Neural progenitor cell (in vitro differentiated cells): ENCODE data around the gene FAM117B. TPM values are rescaled to one million over a fixed set of nuclear protein-coding genes. Genes with fewer than 3 reads are reported as not detected.

Experiments used
- DNase-seq: peaks from one replicate; pipeline ENCODE4 v3.0.0-alpha.2; 2016; ENCODE audit warnings: low spot score
- H2AFZ ChIP-seq: fragments of 200-600 bp; sonication (generic); replicated peaks from 2 replicates; pipeline ENCODE4 v1.6.1; 2016; ENCODE audit warnings: antibody characterized with exemption
- H3F3A ChIP-seq: fragments of 200-600 bp; sonication (generic); 2 replicates; pipeline ENCODE4 v1.6.1; 2016; ENCODE audit warnings: antibody characterized with exemption, low read depth
- H3K27ac ChIP-seq: fragments of 200-600 bp; sonication (generic); 2 replicates; pipeline ENCODE4 v1.5.1; 2016; ENCODE audit warnings: mild to moderate bottlenecking
- H3K27me3 ChIP-seq: fragments of 200-600 bp; sonication (generic); 2 replicates; pipeline ENCODE4 v1.6.1; 2016; ENCODE audit warnings: mild to moderate bottlenecking, moderate library complexity
- H3K36me3 ChIP-seq: fragments of 200-600 bp; sonication (generic); 2 replicates; pipeline ENCODE4 v1.5.1; 2016
- H3K4me1 ChIP-seq: fragments of 200-600 bp; sonication (generic); 2 replicates; pipeline ENCODE4 v1.6.1; 2016; ENCODE audit warnings: mixed run types
- H3K4me2 ChIP-seq: fragments of 200-600 bp; sonication (generic); 2 replicates; pipeline ENCODE4 v1.6.1; 2016
- H3K4me3 ChIP-seq: fragments of 200-600 bp; sonication (generic); 2 replicates; pipeline ENCODE4 v1.5.1; 2016
- H3K79me2 ChIP-seq: fragments of 200-600 bp; sonication (generic); 2 replicates; pipeline ENCODE4 v1.6.1; 2016; ENCODE audit warnings: low read depth
- H3K9ac ChIP-seq: fragments of 200-600 bp; sonication (generic); 2 replicates; pipeline ENCODE4 v1.6.1; 2016
- H3K9me3 ChIP-seq: fragments of 200-600 bp; sonication (generic); 2 replicates; pipeline ENCODE4 v1.5.1; 2016; ENCODE audit warnings: low read depth
- H4K20me1 ChIP-seq: fragments of 200-600 bp; sonication (generic); 2 replicates; pipeline ENCODE4 v1.6.1; 2016; ENCODE audit warnings: low read depth
- H3K27ac Mint-ChIP-seq: 3 replicates; pipeline ENCODE4 v1.8.0; 2021; ENCODE audit warnings: mixed read lengths
- H3K27me3 Mint-ChIP-seq: 2 replicates; pipeline ENCODE4 v1.8.0; 2022; ENCODE audit warnings: low read depth, mild to moderate bottlenecking, inconsistent platforms, moderate library complexity, mixed read lengths; ENCODE audit not compliant: insufficient read depth
- H3K36me3 Mint-ChIP-seq: 3 replicates; pipeline ENCODE4 v1.8.0; 2021; ENCODE audit warnings: mixed read lengths
- H3K4me1 Mint-ChIP-seq: 3 replicates; pipeline ENCODE4 v1.8.0; 2021; ENCODE audit warnings: mixed read lengths
- H3K4me3 Mint-ChIP-seq: 3 replicates; pipeline ENCODE4 v1.8.0; 2021; ENCODE audit warnings: mild to moderate bottlenecking, moderate library complexity, mixed read lengths
- H3K9me3 Mint-ChIP-seq: 3 replicates; pipeline ENCODE4 v1.8.0; 2020; ENCODE audit warnings: mixed read lengths
- CTCF ChIP-seq: fragments of 200-600 bp; sonication (generic); IDR thresholded peaks from 2 replicates; pipeline ENCODE4 v1.5.1; 2017; ENCODE audit warnings: antibody characterized with exemption, mild to moderate bottlenecking
- EZH2 ChIP-seq: fragments of 200-600 bp; sonication (generic); IDR thresholded peaks from 2 replicates; pipeline ENCODE4 v1.6.1; 2017; ENCODE audit warnings: antibody characterized with exemption, mild to moderate bottlenecking, moderate library complexity
- EZH2phosphoT487 ChIP-seq: fragments of 200-600 bp; sonication (generic); IDR thresholded peaks from 2 replicates; pipeline ENCODE4 v1.6.1; 2017; ENCODE audit warnings: antibody characterized with exemption
- total RNA-seq: library from RNA; depleted of rRNA; stranded (reverse); fragments of >200 nt; gene quantifications from 2 replicates; pipeline ENCODE4 v1.2.3, GENCODE V29; 2015; ENCODE audit warnings: low replicate concordance

The FAM117B gene
- total RNA-seq, 1 donor from 2014 or later: 17.5 TPM

- peaks cover 18% of the 10 kb centered on the region for H3K4me1 Mint-ChIP-seq
- no peak overlapping the region for H3K4me2 ChIP-seq
- H3K36me3 ChIP-seq: no peaks in the 10 kb centered on the region
- H3K27ac ChIP-seq: no peak overlapping the region
- no peaks in the 10 kb centered on the region for H3K27me3 ChIP-seq
- H3K9me3 Mint-ChIP-seq: peaks cover 11% of the 10 kb centered on the region
- DNase-seq: no peak
- H3K4me3 Mint-ChIP-seq: no peak overlapping the region
- no peak overlapping the region for H3K9ac ChIP-seq
- H3K27me3 Mint-ChIP-seq: peaks cover 6% of the 10 kb centered on the region
- H2AFZ ChIP-seq: no peak overlapping the region
- H3K27ac Mint-ChIP-seq: no peak overlapping the region
- H4K20me1 ChIP-seq: peaks cover 76% of the 10 kb centered on the region
- H3K4me3 ChIP-seq: no peak overlapping the region
- peaks cover 92% of the 10 kb centered on the region for H3K79me2 ChIP-seq
- H3F3A ChIP-seq: no peaks in the 10 kb centered on the region
- no peak for TF ChIP-seq EZH2
- TF ChIP-seq CTCF: no peak
- TF ChIP-seq EZH2phosphoT487: no peak
- H3K4me1 ChIP-seq: peaks cover 11% of the 10 kb centered on the region
- no peaks in the 10 kb centered on the region for H3K9me3 ChIP-seq
- peaks cover 26% of the 10 kb centered on the region for H3K36me3 Mint-ChIP-seq
Measured at GRCh38 chr2:202638721-202639120, 4.0 kb downstream of the FAM117B start.

- peaks cover 27% of the 10 kb centered on the region for H3K36me3 Mint-ChIP-seq
- no peak for TF ChIP-seq EZH2
- TF ChIP-seq EZH2phosphoT487: no peak
- no peak for TF ChIP-seq CTCF
- H3K27me3 Mint-ChIP-seq: peaks cover 6% of the 10 kb centered on the region
- Histone ChIP-seq H3K4me1 (peaks cover 6% of the 10 kb centered on the region), H3K27ac (no peak overlapping the region), H3K4me3 (no peak overlapping the region), H2AFZ (no peak overlapping the region), H3K9me3 (no peaks in the 10 kb centered on the region), H3F3A (no peaks in the 10 kb centered on the region), H3K9ac (no peak overlapping the region), H3K36me3 (no peaks in the 10 kb centered on the region), H3K4me2 (no peak overlapping the region), H3K79me2 (peaks cover 92% of the 10 kb centered on the region), H4K20me1 (peaks cover 81% of the 10 kb centered on the region), H3K27me3 (no peaks in the 10 kb centered on the region)
- no peak for DNase-seq
- H3K27ac Mint-ChIP-seq: no peak overlapping the region
- H3K4me3 Mint-ChIP-seq: no peak overlapping the region
- peaks cover 11% of the 10 kb centered on the region for H3K9me3 Mint-ChIP-seq
- peaks cover 13% of the 10 kb centered on the region for H3K4me1 Mint-ChIP-seq
Measured at GRCh38 chr2:202639231-202639630, 4.5 kb downstream of the FAM117B start.

- H3K4me3 ChIP-seq: no peak overlapping the region
- H3K4me3 Mint-ChIP-seq: no peak overlapping the region
Measured at GRCh38 chr2:202642567-202642966, 7.8 kb downstream of the FAM117B start.

More at GRCh38 chr2:202642567-202642966, 7.8 kb downstream of the FAM117B start:
- H3K27me3 Mint-ChIP-seq: no peaks in the 10 kb centered on the region
- Histone ChIP-seq H3K4me1 (peaks cover 4% of the 10 kb centered on the region), H3K79me2 (peaks cover 100% of the 10 kb centered on the region), H3K9ac (no peak overlapping the region), H4K20me1 (peaks cover 91% of the 10 kb centered on the region), H2AFZ (no peak overlapping the region), H3K27ac (no peak overlapping the region), H3K27me3 (no peaks in the 10 kb centered on the region), H3K9me3 (no peaks in the 10 kb centered on the region), H3K4me2 (no peak overlapping the region), H3K36me3 (no peaks in the 10 kb centered on the region), H3F3A (no peaks in the 10 kb centered on the region)
- peaks cover under 1% of the 10 kb centered on the region for H3K4me1 Mint-ChIP-seq
- no peak for DNase-seq
- H3K9me3 Mint-ChIP-seq: peaks cover 9% of the 10 kb centered on the region
- H3K27ac Mint-ChIP-seq: no peak overlapping the region
- H3K36me3 Mint-ChIP-seq: peaks cover 21% of the 10 kb centered on the region
- TF ChIP-seq EZH2: no peak
- TF ChIP-seq CTCF: no peak
- TF ChIP-seq EZH2phosphoT487: no peak
